Fibroblast of villous mesenchyme (primary cell): ENCODE results near the gene SMAD6. TPM values are rescaled to one million over a fixed set of nuclear protein-coding genes. Genes with fewer than 3 reads are reported as not detected.
A peak's percentile ranks its signal among the peaks of the same experiment; 100 is the strongest.

ENCODE experiments used
- DNase-seq: peaks from one replicate; pipeline ENCODE4 v3.0.0-alpha.2; 2010; ENCODE audit warnings: low read depth
- H3K4me3 ChIP-seq: 2 replicates; pipeline ENCODE4 v1.5.1; 2011; ENCODE audit warnings: low read depth, mild to moderate bottlenecking, low read length
- CTCF ChIP-seq: IDR thresholded peaks from 2 replicates; pipeline ENCODE4 v1.5.1; 2012; ENCODE audit warnings: low read depth, mild to moderate bottlenecking, low read length; ENCODE audit not compliant: insufficient read depth
- total RNA-seq: library from RNA; depleted of rRNA; stranded (reverse); fragments of >200 nt; gene quantifications from 2 replicates; pipeline ENCODE4 v1.2.3, GENCODE V29; 2012

Gene SMAD6
- total RNA-seq, 1 donor, result 3.0 TPM

GRCh38 chr15:66777596-66778313 lies 75.7 kb downstream of the SMAD6 start:
- no peak overlapping the region for H3K4me3 ChIP-seq
- TF ChIP-seq CTCF, result no peak
- no peak for DNase-seq

- no peak overlapping the region for H3K4me3 ChIP-seq
- no peak for DNase-seq
- TF ChIP-seq CTCF, result no peak
These were observed 76.3 kb downstream of the SMAD6 start for GRCh38 chr15:66778314-66778665.

GRCh38 chr15:66778716-66779115 lies 76.7 kb downstream of the SMAD6 start:
- no peak for DNase-seq
- no peak for TF ChIP-seq CTCF
- H3K4me3 ChIP-seq, result no peak overlapping the region

GRCh38 chr15:66779331-66780009 lies 77.4 kb downstream of the SMAD6 start:
- DNase-seq, result no peak
- TF ChIP-seq CTCF, result no peak
- H3K4me3 ChIP-seq, result no peak overlapping the region

GRCh38 chr15:66780172-66780972 lies 78.3 kb downstream of the SMAD6 start:
- H3K4me3 ChIP-seq, result no peak overlapping the region
- peak; percentile 64 for DNase-seq
- TF ChIP-seq CTCF, result no peak

GRCh38 chr15:66780973-66781718 lies 79.1 kb downstream of the SMAD6 start:
- DNase-seq, result no peak
- no peak for TF ChIP-seq CTCF

More at GRCh38 chr15:66780973-66781718, 79.1 kb downstream of the SMAD6 start:
- H3K4me3 ChIP-seq, result no peak overlapping the region
